ENCODE data around the gene PSAPL1.

PSAPL1 gene

GRCh38 chr4:7411896-7412553 is 22.7 kb downstream of the PSAPL1 start:
- Mint-ChIP-seq H3K27me3 (peaks cover 7% of the 10 kb centered on the region), H3K27ac (no peak overlapping the region), H3K36me3 (no peaks in the 10 kb centered on the region), H3K4me3 (no peak overlapping the region), H3K4me1 (no peaks in the 10 kb centered on the region), H3K9me3 (peaks cover 12% of the 10 kb centered on the region)
- CTCF ChIA-PET = no interaction called here
- DNase-seq = peak; percentile 11

DNA sequence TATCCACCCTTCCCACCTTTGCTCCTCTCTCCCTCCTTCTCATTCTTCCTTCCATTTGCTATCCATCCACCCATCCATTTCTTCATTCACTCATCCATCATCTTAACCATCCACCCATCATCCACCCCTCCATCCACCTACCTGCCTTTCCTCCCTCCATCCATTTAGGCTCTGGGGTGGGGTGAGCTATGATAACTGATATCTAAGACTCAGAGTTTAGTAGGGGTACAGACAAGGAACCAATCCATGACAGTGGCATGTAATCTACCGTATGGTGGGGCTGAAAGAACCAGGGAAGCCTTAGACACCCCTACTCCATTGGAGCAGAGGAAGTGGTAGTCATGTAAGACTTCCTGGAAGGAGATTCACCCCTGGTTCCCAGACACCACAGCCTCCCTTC is 23.2 kb downstream of the PSAPL1 start:
- Mint-ChIP-seq H3K4me1 (no peaks in the 10 kb centered on the region), H3K27me3 (peaks cover 7% of the 10 kb centered on the region), H3K27ac (no peak overlapping the region), H3K36me3 (no peaks in the 10 kb centered on the region), H3K9me3 (peaks cover 7% of the 10 kb centered on the region), H3K4me3 (no peak overlapping the region)
- DNase-seq = no peak
- CTCF ChIA-PET = no interaction called here

GRCh38 chr4:7410446-7410845 is 24.3 kb downstream of the PSAPL1 start:
- Mint-ChIP-seq H3K9me3 (peaks cover 4% of the 10 kb centered on the region), H3K36me3 (no peaks in the 10 kb centered on the region)
- CTCF ChIA-PET = no interaction called here

GRCh38 chr4:7408166-7408565 is 26.6 kb downstream of the PSAPL1 start:
- no peak for DNase-seq
- Mint-ChIP-seq H3K27ac (no peak overlapping the region), H3K9me3 (peaks cover 4% of the 10 kb centered on the region), H3K4me3 (no peak overlapping the region), H3K4me1 (no peaks in the 10 kb centered on the region), H3K27me3 (no peaks in the 10 kb centered on the region), H3K36me3 (no peaks in the 10 kb centered on the region)
- CTCF ChIA-PET = no interaction called here

More at GRCh38 chr4:7410446-7410845, 24.3 kb downstream of the PSAPL1 start:
- no peak overlapping the region for H3K27ac Mint-ChIP-seq
- peaks cover 5% of the 10 kb centered on the region for H3K27me3 Mint-ChIP-seq
- no peak overlapping the region for H3K4me3 Mint-ChIP-seq
- DNase-seq = no peak
- H3K4me1 Mint-ChIP-seq = no peaks in the 10 kb centered on the region

- Mint-ChIP-seq H3K36me3 (no peaks in the 10 kb centered on the region), H3K27me3 (peaks cover 2% of the 10 kb centered on the region), H3K9me3 (no peaks in the 10 kb centered on the region), H3K4me1 (no peaks in the 10 kb centered on the region), H3K4me3 (no peak overlapping the region), H3K27ac (no peak overlapping the region)
- CTCF ChIA-PET = no interaction called here
- peak; percentile 14 for DNase-seq
Measured at GRCh38 chr4:7403001-7403400, 31.7 kb downstream of the PSAPL1 start.

GRCh38 chr4:7402526-7402925 is 32.2 kb downstream of the PSAPL1 start:
- no peaks in the 10 kb centered on the region for H3K36me3 Mint-ChIP-seq
- CTCF ChIA-PET = no interaction called here
- H3K27me3 Mint-ChIP-seq = peaks cover 7% of the 10 kb centered on the region
- no peak for DNase-seq
- H3K27ac Mint-ChIP-seq = no peak overlapping the region
- no peaks in the 10 kb centered on the region for H3K9me3 Mint-ChIP-seq
- no peaks in the 10 kb centered on the region for H3K4me1 Mint-ChIP-seq
- H3K4me3 Mint-ChIP-seq = no peak overlapping the region

DNA sequence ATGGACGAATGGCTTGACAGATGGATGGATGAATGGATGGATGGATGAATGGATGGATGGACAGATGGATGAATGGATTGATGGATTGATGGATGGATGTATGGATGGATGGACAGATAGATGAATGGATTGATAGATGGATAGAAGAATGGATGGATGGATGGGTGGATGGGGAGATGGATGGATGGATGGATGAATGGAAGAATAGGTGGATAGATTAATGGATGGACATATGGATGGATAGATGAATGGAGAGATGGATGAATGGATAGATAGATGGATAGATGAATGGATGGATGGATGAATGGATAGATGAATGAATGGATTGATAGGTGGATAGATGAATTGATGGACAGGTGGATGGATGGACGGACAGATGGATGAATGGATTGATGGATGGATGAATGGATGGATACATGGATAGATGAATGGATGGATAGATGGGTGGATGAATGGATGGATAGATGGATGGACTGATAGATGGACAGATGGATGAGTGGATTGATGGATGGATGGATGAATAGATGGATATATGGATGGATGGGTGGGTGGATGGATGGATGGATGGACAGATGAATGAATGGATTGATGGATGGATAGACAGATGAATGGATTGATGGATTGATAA is 33.9 kb downstream of the PSAPL1 start:
- CTCF ChIA-PET = no interaction called here
- peaks cover 11% of the 10 kb centered on the region for H3K27me3 Mint-ChIP-seq
- DNase-seq = no peak
- no peaks in the 10 kb centered on the region for H3K36me3 Mint-ChIP-seq
- no peak overlapping the region for H3K4me3 Mint-ChIP-seq
- H3K27ac Mint-ChIP-seq = no peak overlapping the region
- no peaks in the 10 kb centered on the region for H3K9me3 Mint-ChIP-seq
- H3K4me1 Mint-ChIP-seq = no peaks in the 10 kb centered on the region

GRCh38 chr4:7399440-7400234 is 35.1 kb downstream of the PSAPL1 start:
- H3K27me3 Mint-ChIP-seq = peaks cover 11% of the 10 kb centered on the region
- CTCF ChIA-PET = no interaction called here
- no peaks in the 10 kb centered on the region for H3K9me3 Mint-ChIP-seq
- no peak for DNase-seq
- no peak overlapping the region for H3K4me3 Mint-ChIP-seq
- no peaks in the 10 kb centered on the region for H3K36me3 Mint-ChIP-seq
- H3K27ac Mint-ChIP-seq = no peak overlapping the region
- H3K4me1 Mint-ChIP-seq = no peaks in the 10 kb centered on the region

DNA sequence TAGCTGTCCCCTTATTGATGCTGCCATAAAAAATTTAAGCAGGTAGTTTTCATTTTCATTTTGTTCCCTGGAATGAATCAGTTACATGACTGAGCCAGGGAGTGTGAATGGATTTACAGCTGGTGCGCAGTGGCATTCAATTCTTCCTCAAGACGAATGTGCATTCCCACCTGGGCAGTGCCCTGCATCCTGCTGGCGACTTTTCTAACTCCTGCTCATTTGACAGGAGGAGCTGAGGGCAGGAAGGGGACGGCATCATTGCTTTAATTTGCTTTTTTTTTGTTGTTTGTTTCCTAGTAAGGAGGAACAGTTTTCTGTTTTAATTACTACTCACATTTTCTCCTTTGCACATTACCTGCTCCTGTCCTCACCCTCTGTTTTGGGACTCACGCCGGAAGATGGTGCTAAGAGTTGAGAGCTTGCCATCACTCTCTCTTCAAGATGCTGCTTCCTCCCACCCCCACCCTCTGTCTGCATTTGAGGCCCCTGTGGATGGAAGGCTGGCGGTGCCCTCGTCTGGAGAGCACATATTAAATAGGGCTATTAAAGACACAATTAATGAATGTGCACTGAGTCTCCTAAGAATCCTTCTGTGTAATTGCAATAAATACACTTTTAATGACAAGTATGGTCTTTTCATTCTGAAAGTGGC is 35.8 kb downstream of the PSAPL1 start:
- H3K36me3 Mint-ChIP-seq = no peaks in the 10 kb centered on the region
- CTCF ChIA-PET = no interaction called here
- H3K4me1 Mint-ChIP-seq = no peaks in the 10 kb centered on the region
- H3K27ac Mint-ChIP-seq = no peak overlapping the region
- H3K4me3 Mint-ChIP-seq = no peak overlapping the region
- DNase-seq = no peak
- no peaks in the 10 kb centered on the region for H3K9me3 Mint-ChIP-seq
- H3K27me3 Mint-ChIP-seq = peaks cover 11% of the 10 kb centered on the region

- Mint-ChIP-seq H3K27ac (no peak overlapping the region), H3K4me3 (no peak overlapping the region), H3K9me3 (no peaks in the 10 kb centered on the region), H3K27me3 (peaks cover 11% of the 10 kb centered on the region), H3K4me1 (no peaks in the 10 kb centered on the region), H3K36me3 (no peaks in the 10 kb centered on the region)
- no peak for DNase-seq
- CTCF ChIA-PET = no interaction called here
Measured at GRCh38 chr4:7398104-7398423, 36.7 kb downstream of the PSAPL1 start.

GRCh38 chr4:7397206-7398103 is 37.3 kb downstream of the PSAPL1 start:
- H3K27me3 Mint-ChIP-seq = peaks cover 11% of the 10 kb centered on the region
- CTCF ChIA-PET = no interaction called here
- no peak overlapping the region for H3K4me3 Mint-ChIP-seq
- no peaks in the 10 kb centered on the region for H3K9me3 Mint-ChIP-seq
- H3K36me3 Mint-ChIP-seq = no peaks in the 10 kb centered on the region
- H3K27ac Mint-ChIP-seq = no peak overlapping the region
- no peak for DNase-seq
- no peaks in the 10 kb centered on the region for H3K4me1 Mint-ChIP-seq

- Mint-ChIP-seq H3K4me1 (no peaks in the 10 kb centered on the region), H3K27me3 (peaks cover 11% of the 10 kb centered on the region), H3K27ac (no peak overlapping the region), H3K9me3 (no peaks in the 10 kb centered on the region), H3K4me3 (no peak overlapping the region), H3K36me3 (no peaks in the 10 kb centered on the region)
- CTCF ChIA-PET = no interaction called here
- no peak for DNase-seq
Measured at GRCh38 chr4:7396186-7396910, 38.4 kb downstream of the PSAPL1 start.

DNA sequence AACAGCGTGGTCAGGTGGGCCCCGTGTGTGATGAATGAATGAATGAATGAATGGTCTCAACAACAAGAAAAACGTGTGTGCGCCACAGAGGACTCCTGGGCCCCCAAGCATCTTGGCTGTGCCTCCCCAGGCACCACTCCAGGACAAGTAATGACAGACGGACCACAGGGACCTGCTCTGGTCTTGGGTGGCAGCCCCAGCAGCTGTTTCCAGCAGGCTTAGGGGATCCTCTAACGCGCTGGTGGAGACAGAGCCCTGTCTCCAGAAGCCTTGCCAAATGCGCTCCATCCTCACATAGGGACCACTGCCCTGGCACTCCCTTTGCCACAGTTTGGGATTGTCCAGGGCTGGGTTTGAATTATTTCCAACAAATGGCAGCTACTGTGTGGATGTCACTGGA is 39.1 kb downstream of the PSAPL1 start:
- CTCF ChIA-PET = no interaction called here
- peaks cover 11% of the 10 kb centered on the region for H3K27me3 Mint-ChIP-seq
- no peak overlapping the region for H3K4me3 Mint-ChIP-seq
- DNase-seq = no peak
- H3K36me3 Mint-ChIP-seq = no peaks in the 10 kb centered on the region
- H3K9me3 Mint-ChIP-seq = no peaks in the 10 kb centered on the region
- H3K27ac Mint-ChIP-seq = no peak overlapping the region
- no peaks in the 10 kb centered on the region for H3K4me1 Mint-ChIP-seq

Measured in activated naive CD4-positive, alpha-beta T cell treated with anti-CD3 and anti-CD28 coated beads, Interleukin-2, amount 10 ng/mL, durations not matched to agents 7 days and 5 days (primary cell).